Fibroblast of lung (primary cell): ENCODE data around the gene FOXP2. TPM values are rescaled to one million over a fixed set of nuclear protein-coding genes. Genes with fewer than 3 reads are reported as not detected.
A peak's percentile ranks its signal among the peaks of the same experiment; 100 is the strongest.
"Not testable (repeated sequence)": the region's sequence is repeated elsewhere in the genome, so short reads cannot be mapped to it uniquely, and the experiment has no call there.

Source experiments
- DNase-seq, 2 donors: peaks; one replicate each; pipeline versions ENCODE4 v3.0.0 to v3.0.0-alpha.2; 2010; ENCODE audit warnings: low read depth in 2 of 2
- H2AFZ ChIP-seq: 2 replicates; pipeline ENCODE4 v1.5.1; 2012; ENCODE audit warnings: low read length, control low read depth, inconsistent platforms
- H3K27ac ChIP-seq: 2 replicates; pipeline ENCODE4 v1.5.1; 2011; ENCODE audit warnings: low read length, control low read depth; ENCODE audit not compliant: insufficient read depth
- H3K27me3 ChIP-seq: 2 replicates; pipeline ENCODE4 v1.5.1; 2011; ENCODE audit warnings: mild to moderate bottlenecking, low read length; ENCODE audit not compliant: control insufficient read depth, insufficient read depth
- H3K36me3 ChIP-seq: 2 replicates; pipeline ENCODE4 v1.5.1; 2011; ENCODE audit warnings: low read length; ENCODE audit not compliant: control insufficient read depth, insufficient read depth
- H3K4me1 ChIP-seq: 2 replicates; pipeline ENCODE4 v1.5.1; 2011; ENCODE audit warnings: low read length; ENCODE audit not compliant: control insufficient read depth, insufficient read depth; ENCODE audit errors: extremely low read depth
- H3K4me2 ChIP-seq: 2 replicates; pipeline ENCODE4 v1.5.1; 2011; ENCODE audit warnings: low read length, control low read depth; ENCODE audit not compliant: insufficient read depth; ENCODE audit errors: extremely low read depth
- H3K4me3 ChIP-seq, 4 experiments: fragments of 200-600 bp in 1 of 4; sonication (generic) in 1 of 4; replicated peaks in 1 of 4; 2 replicates each; pipeline ENCODE4 v1.5.1; 2011 to 2016; ENCODE audit warnings: low read length in 4 of 4, low read depth in 3 of 4, mild to moderate bottlenecking in 3 of 4, control low read depth in 2 of 4, inconsistent platforms in 1 of 4, mixed read lengths in 1 of 4; ENCODE audit not compliant: insufficient read depth in 1 of 4; ENCODE audit errors: control extremely low read depth in 1 of 4
- H3K79me2 ChIP-seq: 2 replicates; pipeline ENCODE4 v1.5.1; 2012; ENCODE audit warnings: mild to moderate bottlenecking, low read length, inconsistent platforms; ENCODE audit not compliant: control insufficient read depth, insufficient read depth
- H3K9ac ChIP-seq: 2 replicates; pipeline ENCODE4 v1.5.1; 2011; ENCODE audit warnings: mild to moderate bottlenecking, low read length, control low read depth; ENCODE audit not compliant: insufficient read depth
- H3K9me3 ChIP-seq: 2 replicates; pipeline ENCODE4 v1.5.1; 2012; ENCODE audit warnings: low read depth, low read length; ENCODE audit not compliant: control insufficient read depth, insufficient read depth
- H4K20me1 ChIP-seq: 2 replicates; pipeline ENCODE4 v1.5.1; 2011; ENCODE audit warnings: low read length; ENCODE audit not compliant: control insufficient read depth, insufficient read depth; ENCODE audit errors: extremely low read depth
- CTCF ChIP-seq, 2 donors: IDR thresholded peaks in 1 of 2; conservative IDR thresholded peaks in 1 of 2; 1 replicate in 1 of 2; 2 replicates in 1 of 2; pipeline ENCODE4 v1.5.1; 2011 to 2012; ENCODE audit warnings: low read length in 2 of 2, control low read depth in 1 of 2, inconsistent platforms in 1 of 2, low read depth in 1 of 2, mild to moderate bottlenecking in 1 of 2
- EZH2 ChIP-seq: IDR thresholded peaks from 2 replicates; pipeline ENCODE4 v1.5.1; 2012; ENCODE audit warnings: low read length, control low read depth, mild to moderate bottlenecking; ENCODE audit errors: missing control alignments
- polyA plus RNA-seq, 2 donors: library from polyadenylated mRNA; depleted of rRNA in 1 of 2; stranded (reverse) in 1 of 2; unstranded in 1 of 2; fragments of >200 nt; gene quantifications; 2 replicates each; pipeline ENCODE4 v1.2.1, GENCODE V29; 2011 to 2012; ENCODE audit warnings: missing spikeins in 1 of 2
- total RNA-seq: library from RNA; depleted of rRNA; stranded (reverse); fragments of >200 nt; gene quantifications from 2 replicates; pipeline ENCODE4 v1.2.1, GENCODE V29; 2014

FOXP2 gene
- total and polyA plus RNA-seq, 2 donors (not counting 1 experiment from before 2014, with no cell fraction given), result 2.8 to 8.4 TPM

- no peak for TF ChIP-seq CTCF (conservative IDR thresholded peaks at IDR 0.05 in 1 of 2, IDR thresholded peaks at IDR 0.05 in 1 of 2; ENCODE audit: low read depth in 1 of 2, low read length in 2 of 2)
- TF ChIP-seq EZH2, result no peak
- no peaks in the 10 kb centered on the region for H3K4me1 ChIP-seq
- no peak overlapping the region for H2AFZ ChIP-seq
- no peak overlapping the region for H3K9ac ChIP-seq
- H3K36me3 ChIP-seq, result no peaks in the 10 kb centered on the region
- H3K4me2 ChIP-seq, result no peak overlapping the region
- H3K27me3 ChIP-seq, result no peaks in the 10 kb centered on the region
- H3K27ac ChIP-seq, result no peak overlapping the region
- no peaks in the 10 kb centered on the region for H4K20me1 ChIP-seq
- H3K79me2 ChIP-seq, result no peaks in the 10 kb centered on the region
- H3K4me3 ChIP-seq, result no peak overlapping the region
- DNase-seq, result peak in 1 of 2 donors; percentile 15
- no peaks in the 10 kb centered on the region for H3K9me3 ChIP-seq
These were observed 120.3 kb downstream of the FOXP2 start for GRCh38 chr7:114534953-114535352.

- Histone ChIP-seq H3K79me2 (no peaks in the 10 kb centered on the region), H3K4me3 (no peak overlapping the region), H3K36me3 (no peaks in the 10 kb centered on the region), H4K20me1 (no peaks in the 10 kb centered on the region), H3K9ac (no peak overlapping the region), H3K4me1 (no peaks in the 10 kb centered on the region), H2AFZ (no peak overlapping the region), H3K4me2 (no peak overlapping the region), H3K9me3 (no peaks in the 10 kb centered on the region), H3K27ac (no peak overlapping the region), H3K27me3 (no peaks in the 10 kb centered on the region)
- peak; percentile 60 to 75 for TF ChIP-seq CTCF (conservative IDR thresholded peaks at IDR 0.05 in 1 of 2, IDR thresholded peaks at IDR 0.05 in 1 of 2; ENCODE audit: low read depth in 1 of 2, low read length in 2 of 2)
- TF ChIP-seq EZH2, result no peak
- DNase-seq, result peak in 1 of 2 donors; percentile 66
These were observed 125.0 kb downstream of the FOXP2 start for GRCh38 chr7:114539575-114539974.

- H3K4me3 ChIP-seq, result no peak overlapping the region
- no peak for DNase-seq
- H3K27ac ChIP-seq, result no peak overlapping the region
- no peaks in the 10 kb centered on the region for H3K4me1 ChIP-seq
- no peaks in the 10 kb centered on the region for H3K36me3 ChIP-seq
- no peak overlapping the region for H3K4me2 ChIP-seq
- no peak overlapping the region for H3K9ac ChIP-seq
- TF ChIP-seq CTCF (conservative IDR thresholded peaks at IDR 0.05 in 1 of 2, IDR thresholded peaks at IDR 0.05 in 1 of 2; ENCODE audit: low read depth in 1 of 2, low read length in 2 of 2) (no peak), EZH2 (no peak)
- H4K20me1 ChIP-seq, result no peaks in the 10 kb centered on the region
- no peak overlapping the region for H2AFZ ChIP-seq
- no peaks in the 10 kb centered on the region for H3K27me3 ChIP-seq
- no peaks in the 10 kb centered on the region for H3K9me3 ChIP-seq
- H3K79me2 ChIP-seq, result no peaks in the 10 kb centered on the region
These were observed 125.7 kb downstream of the FOXP2 start for GRCh38 chr7:114540291-114540690.

GRCh38 chr7:114547346-114547745 is 132.7 kb downstream of the FOXP2 start:
- not testable (repeated sequence) for H3K27ac ChIP-seq, H3K4me2 ChIP-seq, H3K9me3 ChIP-seq, H3K27me3 ChIP-seq, H3K9ac ChIP-seq, H3K4me1 ChIP-seq, H3K79me2 ChIP-seq, DNase-seq, H4K20me1 ChIP-seq, H3K36me3 ChIP-seq, H3K4me3 ChIP-seq, H2AFZ ChIP-seq
